OCI-LY1 (cell line): ENCODE measurements around the gene IRAG1.

Experiments used
- H2AFZ ChIP-seq: fragments of 200-600 bp; sonication (generic), shearing (Covaris generic); 2 replicates; pipeline ENCODE4 v1.6.0; 2014; ENCODE audit warnings: antibody characterized with exemption, mild to moderate bottlenecking, low read length
- H3F3A ChIP-seq: fragments of 200-600 bp; sonication (generic), shearing (Covaris generic); 2 replicates; pipeline ENCODE4 v1.6.0; 2014; ENCODE audit warnings: mild to moderate bottlenecking, antibody characterized with exemption, low read length, moderate library complexity; ENCODE audit not compliant: insufficient read depth
- H3K27ac ChIP-seq: fragments of 200-600 bp; sonication (generic); 2 replicates; pipeline ENCODE4 v1.5.1; 2014; ENCODE audit warnings: low read length, mixed run types, mild to moderate bottlenecking, low read depth; ENCODE audit not compliant: poor library complexity, severe bottlenecking
- H3K27me3 ChIP-seq: fragments of 200-600 bp; sonication (generic); 2 replicates; pipeline ENCODE4 v1.6.0; 2014; ENCODE audit warnings: antibody characterized with exemption, mild to moderate bottlenecking, low read length, moderate library complexity; ENCODE audit not compliant: insufficient read depth
- H3K36me3 ChIP-seq: fragments of 200-600 bp; sonication (generic); 2 replicates; pipeline ENCODE4 v1.6.1; 2014; ENCODE audit warnings: mild to moderate bottlenecking, antibody characterized with exemption, low read length, moderate library complexity, mixed read lengths; ENCODE audit not compliant: insufficient read depth
- H3K4me1 ChIP-seq: fragments of 200-600 bp; sonication (generic); 2 replicates; pipeline ENCODE4 v1.5.1; 2014; ENCODE audit warnings: mild to moderate bottlenecking, low read length, moderate library complexity; ENCODE audit not compliant: insufficient read depth, severe bottlenecking
- H3K4me2 ChIP-seq: fragments of 200-600 bp; sonication (generic), shearing (Covaris generic); 2 replicates; pipeline ENCODE4 v1.6.1; 2014; ENCODE audit warnings: low read length
- H3K4me3 ChIP-seq: fragments of 200-600 bp; sonication (generic); 2 replicates; pipeline ENCODE4 v1.5.1; 2014; ENCODE audit warnings: low read length, low read depth, mild to moderate bottlenecking, mixed read lengths; ENCODE audit not compliant: poor library complexity, severe bottlenecking
- H3K79me2 ChIP-seq: fragments of 200-600 bp; shearing (Covaris generic); 2 replicates; pipeline ENCODE4 v1.6.1; 2016; ENCODE audit warnings: mixed run types, low read length, mixed read lengths; ENCODE audit not compliant: insufficient read depth
- H3K9ac ChIP-seq: fragments of 200-600 bp; sonication (generic), shearing (Covaris generic); 2 replicates; pipeline ENCODE4 v1.6.1; 2014; ENCODE audit warnings: mild to moderate bottlenecking, low read length, mixed read lengths
- H3K9me2 ChIP-seq: fragments of 200-600 bp; sonication (generic), shearing (Covaris generic); 2 replicates; pipeline ENCODE4 v1.6.1; 2014; ENCODE audit warnings: low read depth, mild to moderate bottlenecking, low read length, mixed read lengths
- H3K9me3 ChIP-seq: fragments of 200-600 bp; shearing (Covaris generic); 2 replicates; pipeline ENCODE4 v1.6.1; 2014; ENCODE audit warnings: low read length, mixed read lengths
- H4K20me1 ChIP-seq: fragments of 200-600 bp; sonication (generic), shearing (Covaris generic); 2 replicates; pipeline ENCODE4 v1.6.0; 2016; ENCODE audit warnings: mild to moderate bottlenecking, low read length; ENCODE audit not compliant: insufficient read depth
- EZH2 ChIP-seq: fragments of 200-600 bp; sonication (generic), shearing (Covaris generic); IDR thresholded peaks from 2 replicates; pipeline ENCODE4 v1.8.0; 2017; ENCODE audit warnings: borderline replicate concordance, mixed run types, mild to moderate bottlenecking, antibody characterized with exemption, low read length, moderate library complexity, mixed read lengths
- TF ChIP-seq, protein P1 (sequence below): fragments of 200-600 bp; sonication (generic), shearing (Covaris generic); IDR thresholded peaks from 2 replicates; pipeline ENCODE4 v1.5.1; 2017; ENCODE audit warnings: mild to moderate bottlenecking, antibody characterized with exemption, low read length, moderate library complexity, mixed read lengths

IRAG1 gene

DNA sequence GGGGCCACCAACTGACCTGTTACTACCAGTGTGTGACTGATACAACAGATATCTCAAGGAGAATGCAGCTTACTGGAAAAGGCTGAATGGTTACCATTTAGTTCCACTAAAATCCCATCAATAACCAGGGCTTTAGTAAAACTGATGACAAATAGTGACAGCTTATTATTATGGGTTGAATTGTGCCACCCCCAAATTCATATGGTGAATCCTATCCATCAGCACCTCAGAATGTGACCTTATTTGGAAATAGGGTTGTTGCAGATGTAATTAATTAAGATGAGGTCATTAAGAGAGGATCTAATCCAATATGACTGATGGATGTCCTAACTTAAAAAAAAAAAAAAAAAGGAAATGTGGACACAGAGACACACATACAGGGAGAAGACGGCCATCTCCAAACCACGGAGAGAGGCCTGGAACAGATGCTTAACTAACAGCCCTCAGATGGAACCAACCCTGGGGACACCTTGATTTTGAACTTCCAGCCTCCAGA is 27.4 kb upstream of the IRAG1 start:
- Histone ChIP-seq H3K9me3 (no peaks in the 10 kb centered on the region), H3K79me2 (no peaks in the 10 kb centered on the region), H3K4me1 (no peaks in the 10 kb centered on the region), H3K36me3 (no peaks in the 10 kb centered on the region), H3F3A (no peaks in the 10 kb centered on the region), H3K9ac (no peak overlapping the region), H3K27me3 (0 out of 2 replicates have a peak, but pooled peaks cover 4% of the 10 kb centered on the region), H3K4me3 (no peak overlapping the region), H3K9me2 (no peaks in the 10 kb centered on the region), H3K4me2 (no peak overlapping the region), H4K20me1 (no peaks in the 10 kb centered on the region), H2AFZ (no peak overlapping the region), H3K27ac (no peak overlapping the region)
- no peak for TF ChIP-seq EZH2
- TF ChIP-seq, protein P1, sequence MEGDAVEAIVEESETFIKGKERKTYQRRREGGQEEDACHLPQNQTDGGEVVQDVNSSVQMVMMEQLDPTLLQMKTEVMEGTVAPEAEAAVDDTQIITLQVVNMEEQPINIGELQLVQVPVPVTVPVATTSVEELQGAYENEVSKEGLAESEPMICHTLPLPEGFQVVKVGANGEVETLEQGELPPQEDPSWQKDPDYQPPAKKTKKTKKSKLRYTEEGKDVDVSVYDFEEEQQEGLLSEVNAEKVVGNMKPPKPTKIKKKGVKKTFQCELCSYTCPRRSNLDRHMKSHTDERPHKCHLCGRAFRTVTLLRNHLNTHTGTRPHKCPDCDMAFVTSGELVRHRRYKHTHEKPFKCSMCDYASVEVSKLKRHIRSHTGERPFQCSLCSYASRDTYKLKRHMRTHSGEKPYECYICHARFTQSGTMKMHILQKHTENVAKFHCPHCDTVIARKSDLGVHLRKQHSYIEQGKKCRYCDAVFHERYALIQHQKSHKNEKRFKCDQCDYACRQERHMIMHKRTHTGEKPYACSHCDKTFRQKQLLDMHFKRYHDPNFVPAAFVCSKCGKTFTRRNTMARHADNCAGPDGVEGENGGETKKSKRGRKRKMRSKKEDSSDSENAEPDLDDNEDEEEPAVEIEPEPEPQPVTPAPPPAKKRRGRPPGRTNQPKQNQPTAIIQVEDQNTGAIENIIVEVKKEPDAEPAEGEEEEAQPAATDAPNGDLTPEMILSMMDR: no peak

DNA sequence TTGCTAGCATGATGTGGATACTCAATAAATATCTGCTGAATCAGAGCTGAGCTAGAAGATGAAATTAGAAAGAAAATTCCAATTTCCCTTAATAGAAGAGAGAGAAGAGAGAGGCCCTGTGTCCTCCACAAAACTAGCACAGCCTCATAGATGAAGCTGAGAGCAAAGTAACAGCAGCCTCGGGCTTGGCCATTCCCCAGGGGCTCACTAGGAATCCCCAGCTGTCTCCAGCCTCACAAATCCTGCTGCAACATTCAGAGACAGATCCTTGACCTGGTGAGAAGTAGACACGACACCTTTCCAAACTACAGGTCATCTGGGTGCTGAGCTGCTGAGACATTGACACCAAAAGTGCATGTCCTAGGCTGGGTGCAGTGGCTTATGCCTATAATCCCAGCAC is 26.1 kb upstream of the IRAG1 start:
- no peak overlapping the region for H2AFZ ChIP-seq
- TF ChIP-seq EZH2: no peak
- TF ChIP-seq, protein P1: no peak
- H3K9me3 ChIP-seq: no peaks in the 10 kb centered on the region
- no peaks in the 10 kb centered on the region for H3K36me3 ChIP-seq
- H3K27me3 ChIP-seq: no peaks in the 10 kb centered on the region
- H4K20me1 ChIP-seq: no peaks in the 10 kb centered on the region
- no peaks in the 10 kb centered on the region for H3K79me2 ChIP-seq
- no peak overlapping the region for H3K4me2 ChIP-seq
- H3K9me2 ChIP-seq: no peaks in the 10 kb centered on the region
- no peak overlapping the region for H3K4me3 ChIP-seq
- no peak overlapping the region for H3K27ac ChIP-seq
- H3F3A ChIP-seq: no peaks in the 10 kb centered on the region
- H3K9ac ChIP-seq: no peak overlapping the region
- H3K4me1 ChIP-seq: no peaks in the 10 kb centered on the region

DNA sequence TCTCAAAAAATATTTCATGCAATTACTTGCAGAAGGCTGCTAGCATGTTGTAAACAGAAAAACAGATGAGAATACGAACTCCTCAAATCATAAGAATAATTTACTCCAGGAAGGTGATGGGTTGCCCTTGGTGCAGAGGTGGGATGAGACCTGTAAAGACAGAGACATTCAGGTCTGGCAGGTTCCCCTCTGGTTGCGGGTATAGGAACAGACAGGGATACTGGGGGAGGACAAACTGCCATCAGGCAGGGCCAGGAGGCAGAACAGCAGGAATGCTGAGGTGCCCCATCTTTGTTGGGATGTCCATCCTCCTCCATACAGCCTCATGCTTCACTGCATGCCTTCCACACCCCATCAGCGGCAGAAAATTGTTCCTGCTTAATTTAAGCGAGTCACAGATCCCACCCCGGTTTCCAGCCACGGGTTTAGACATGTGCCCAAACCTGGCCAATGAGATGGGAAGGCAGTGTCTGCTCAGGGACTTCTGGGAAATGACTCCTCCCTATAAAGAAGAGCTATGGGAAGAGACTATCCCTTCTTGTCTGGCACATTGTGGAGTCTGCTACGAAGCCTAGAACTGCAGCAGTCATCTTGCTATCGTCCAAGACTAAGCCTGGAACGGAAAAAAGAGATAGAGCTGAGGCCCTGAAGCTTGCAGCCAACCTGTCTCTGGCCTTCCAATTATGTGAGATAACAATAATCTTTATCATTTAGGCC is 23.1 kb upstream of the IRAG1 start:
- no peak overlapping the region for H2AFZ ChIP-seq
- no peak overlapping the region for H3K27ac ChIP-seq
- no peaks in the 10 kb centered on the region for H3K4me1 ChIP-seq
- no peaks in the 10 kb centered on the region for H3K36me3 ChIP-seq
- no peaks in the 10 kb centered on the region for H3K9me3 ChIP-seq
- TF ChIP-seq EZH2: no peak
- TF ChIP-seq, protein P1: no peak
- H3K9me2 ChIP-seq: no peaks in the 10 kb centered on the region
- H3K4me2 ChIP-seq: no peak overlapping the region
- no peaks in the 10 kb centered on the region for H3F3A ChIP-seq
- no peaks in the 10 kb centered on the region for H3K27me3 ChIP-seq
- no peaks in the 10 kb centered on the region for H4K20me1 ChIP-seq
- H3K79me2 ChIP-seq: no peaks in the 10 kb centered on the region
- no peak overlapping the region for H3K9ac ChIP-seq
- H3K4me3 ChIP-seq: no peak overlapping the region
